ENCODE measurements around the gene NFE2L1.

GRCh38 chr17:48107137-48108055, 59.2 kb downstream of the NFE2L1 start, which contains the start of gene SNX11:
- TF ChIP-seq POLR2A (IDR thresholded peaks at IDR 0.05): peak; percentile 70
- TF ChIP-seq, protein P1, sequence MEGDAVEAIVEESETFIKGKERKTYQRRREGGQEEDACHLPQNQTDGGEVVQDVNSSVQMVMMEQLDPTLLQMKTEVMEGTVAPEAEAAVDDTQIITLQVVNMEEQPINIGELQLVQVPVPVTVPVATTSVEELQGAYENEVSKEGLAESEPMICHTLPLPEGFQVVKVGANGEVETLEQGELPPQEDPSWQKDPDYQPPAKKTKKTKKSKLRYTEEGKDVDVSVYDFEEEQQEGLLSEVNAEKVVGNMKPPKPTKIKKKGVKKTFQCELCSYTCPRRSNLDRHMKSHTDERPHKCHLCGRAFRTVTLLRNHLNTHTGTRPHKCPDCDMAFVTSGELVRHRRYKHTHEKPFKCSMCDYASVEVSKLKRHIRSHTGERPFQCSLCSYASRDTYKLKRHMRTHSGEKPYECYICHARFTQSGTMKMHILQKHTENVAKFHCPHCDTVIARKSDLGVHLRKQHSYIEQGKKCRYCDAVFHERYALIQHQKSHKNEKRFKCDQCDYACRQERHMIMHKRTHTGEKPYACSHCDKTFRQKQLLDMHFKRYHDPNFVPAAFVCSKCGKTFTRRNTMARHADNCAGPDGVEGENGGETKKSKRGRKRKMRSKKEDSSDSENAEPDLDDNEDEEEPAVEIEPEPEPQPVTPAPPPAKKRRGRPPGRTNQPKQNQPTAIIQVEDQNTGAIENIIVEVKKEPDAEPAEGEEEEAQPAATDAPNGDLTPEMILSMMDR (IDR thresholded peaks at IDR 0.05): peak in 2 of 4 experiments; percentile 27 to 29

All from prostate gland (tissue), 2 donors.